Stimulated activated CD8-positive, alpha-beta memory T cell treated with anti-CD3 and anti-CD28 coated beads, Interleukin-4, amount 100 ng/mL, for 1 hour (primary cell): ENCODE data around the gene AGTR2.
"Not testable (repeated sequence)": the region's sequence is repeated elsewhere in the genome, so short reads cannot be mapped to it uniquely, and the experiment has no call there.

ENCODE experiments used
- DNase-seq, 2 donors: peaks; one replicate each; pipeline ENCODE4 v3.0.0-alpha.2; 2020; ENCODE audit warnings: low read depth in 2 of 2, low spot score in 1 of 2

The AGTR2 gene

GRCh38 chrX:116170511-116170910 lies at the start of gene AGTR2:
Gene AGTR2 (plus strand): TSS chrX:116170744. CDS start chrX:116172281, 1,537 bp downstream.
- no peak for DNase-seq

GRCh38 chrX:116135277-116135676 lies 35.3 kb upstream of the AGTR2 start:
- DNase-seq: no peak

- not testable (repeated sequence) for DNase-seq
Observed at GRCh38 chrX:116141270-116141669, 29.3 kb upstream of the AGTR2 start.

- no peak for DNase-seq
Observed at GRCh38 chrX:116142976-116143375, 27.6 kb upstream of the AGTR2 start.

GRCh38 chrX:116172976-116173375 lies 2.4 kb downstream of the AGTR2 start:
- no peak for DNase-seq

GRCh38 chrX:116181300-116181699 lies 10.8 kb downstream of the AGTR2 start:
- DNase-seq: no peak

GRCh38 chrX:116185163-116185562 lies 14.6 kb downstream of the AGTR2 start:
- DNase-seq: no peak

GRCh38 chrX:116194649-116195048 lies 24.1 kb downstream of the AGTR2 start:
- DNase-seq: no peak

GRCh38 chrX:116198235-116198634 lies 27.7 kb downstream of the AGTR2 start:
- no peak for DNase-seq

- DNase-seq: no peak
Observed at GRCh38 chrX:116198810-116199209, 28.3 kb downstream of the AGTR2 start.

GRCh38 chrX:116204932-116205331 lies 34.4 kb downstream of the AGTR2 start:
- DNase-seq: no peak

GRCh38 chrX:116213262-116213661 lies 42.7 kb downstream of the AGTR2 start:
- no peak for DNase-seq

- not testable (repeated sequence) for DNase-seq
Observed at GRCh38 chrX:116217080-116217479, 46.5 kb downstream of the AGTR2 start.
